Choroid plexus epithelial cell (primary cell): Measurements from ENCODE around the gene SPATA2.
A peak's percentile ranks its signal among the peaks of the same experiment; 100 is the strongest.

ENCODE experiments used
- DNase-seq: peaks from one replicate; pipeline ENCODE4 v3.0.0-alpha.2; 2010; ENCODE audit warnings: low read depth
- H3K4me3 ChIP-seq: 2 replicates; pipeline ENCODE4 v1.5.1; 2011; ENCODE audit warnings: low read depth, mild to moderate bottlenecking, control low read depth, low read length, moderate library complexity
- CTCF ChIP-seq: conservative IDR thresholded peaks from 2 replicates; pipeline ENCODE4 v1.5.1; 2011; ENCODE audit warnings: low read depth, mild to moderate bottlenecking, control low read depth, inconsistent platforms, low read length, moderate library complexity

SPATA2 gene

GRCh38 chr20:49916146-49917002, 1.0 kb upstream of the SPATA2 start:
- DNase-seq = peak; percentile 24
- no peak for TF ChIP-seq CTCF
- peak overlapping the region; percentile 98 for H3K4me3 ChIP-seq

GRCh38 chr20:49915118-49915379, 280 bp downstream of the SPATA2 start:
- peak overlapping the region; percentile 98 for H3K4me3 ChIP-seq
- no peak for DNase-seq
- TF ChIP-seq CTCF = no peak

- peak overlapping the region; percentile 98 for H3K4me3 ChIP-seq
- peak; percentile 13 for TF ChIP-seq CTCF
- DNase-seq = no peak
Observed at GRCh38 chr20:49914310-49915117, 815 bp downstream of the SPATA2 start.

- no peak overlapping the region for H3K4me3 ChIP-seq
- no peak for DNase-seq
- no peak for TF ChIP-seq CTCF
Observed at GRCh38 chr20:49913399-49914047, 1.8 kb downstream of the SPATA2 start.

- TF ChIP-seq CTCF = no peak
- no peak for DNase-seq
- no peak overlapping the region for H3K4me3 ChIP-seq
Observed at GRCh38 chr20:49910340-49910706, 5.0 kb downstream of the SPATA2 start.

- TF ChIP-seq CTCF = peak; percentile 52
- no peak for DNase-seq
Observed at GRCh38 chr20:49909499-49910339, 5.6 kb downstream of the SPATA2 start.

More at GRCh38 chr20:49909499-49910339, 5.6 kb downstream of the SPATA2 start:
- no peak overlapping the region for H3K4me3 ChIP-seq
